ENCODE results near the gene CFAP410.

GRCh38 chr21:44378646-44379514 is 39.7 kb upstream of the CFAP410 start:
- TF ChIP-seq CTCF (IDR thresholded peaks at IDR 0.05), result no peak
- no peak for TF ChIP-seq EZH2 (IDR thresholded peaks at IDR 0.05; ENCODE audit: borderline replicate concordance, insufficient read depth, low read depth, low read length, poor library complexity, severe bottlenecking)

Data from B cell (primary cell).